ENCODE results near the gene HJURP.

DNA sequence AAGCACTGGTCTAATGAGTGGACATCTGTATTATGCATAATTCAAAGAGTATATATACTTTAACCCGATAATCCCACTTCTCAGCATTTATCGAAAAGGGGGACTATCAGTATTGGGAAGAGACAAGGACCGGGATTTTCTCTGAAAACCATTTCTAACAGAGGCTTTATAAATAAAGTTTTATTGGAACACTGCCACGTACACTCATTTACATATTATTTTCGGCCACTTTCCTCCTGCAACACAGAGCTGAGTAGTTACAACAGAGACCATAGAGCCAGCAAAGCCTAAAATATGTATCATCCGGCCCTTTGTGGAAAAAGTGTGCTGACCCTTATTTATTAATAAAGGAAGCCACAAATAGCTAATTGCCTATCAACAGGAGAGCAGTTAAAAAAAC lies 3.2 kb downstream of the HJURP start:
- TF ChIP-seq, protein P1, sequence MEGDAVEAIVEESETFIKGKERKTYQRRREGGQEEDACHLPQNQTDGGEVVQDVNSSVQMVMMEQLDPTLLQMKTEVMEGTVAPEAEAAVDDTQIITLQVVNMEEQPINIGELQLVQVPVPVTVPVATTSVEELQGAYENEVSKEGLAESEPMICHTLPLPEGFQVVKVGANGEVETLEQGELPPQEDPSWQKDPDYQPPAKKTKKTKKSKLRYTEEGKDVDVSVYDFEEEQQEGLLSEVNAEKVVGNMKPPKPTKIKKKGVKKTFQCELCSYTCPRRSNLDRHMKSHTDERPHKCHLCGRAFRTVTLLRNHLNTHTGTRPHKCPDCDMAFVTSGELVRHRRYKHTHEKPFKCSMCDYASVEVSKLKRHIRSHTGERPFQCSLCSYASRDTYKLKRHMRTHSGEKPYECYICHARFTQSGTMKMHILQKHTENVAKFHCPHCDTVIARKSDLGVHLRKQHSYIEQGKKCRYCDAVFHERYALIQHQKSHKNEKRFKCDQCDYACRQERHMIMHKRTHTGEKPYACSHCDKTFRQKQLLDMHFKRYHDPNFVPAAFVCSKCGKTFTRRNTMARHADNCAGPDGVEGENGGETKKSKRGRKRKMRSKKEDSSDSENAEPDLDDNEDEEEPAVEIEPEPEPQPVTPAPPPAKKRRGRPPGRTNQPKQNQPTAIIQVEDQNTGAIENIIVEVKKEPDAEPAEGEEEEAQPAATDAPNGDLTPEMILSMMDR (IDR thresholded peaks at IDR 0.05) = no peak
- TF ChIP-seq POLR2A (IDR thresholded peaks at IDR 0.05) = no peak

All from sigmoid colon (tissue), 3 donors.